ENCODE data around the gene BGLAP.

BGLAP gene

DNA sequence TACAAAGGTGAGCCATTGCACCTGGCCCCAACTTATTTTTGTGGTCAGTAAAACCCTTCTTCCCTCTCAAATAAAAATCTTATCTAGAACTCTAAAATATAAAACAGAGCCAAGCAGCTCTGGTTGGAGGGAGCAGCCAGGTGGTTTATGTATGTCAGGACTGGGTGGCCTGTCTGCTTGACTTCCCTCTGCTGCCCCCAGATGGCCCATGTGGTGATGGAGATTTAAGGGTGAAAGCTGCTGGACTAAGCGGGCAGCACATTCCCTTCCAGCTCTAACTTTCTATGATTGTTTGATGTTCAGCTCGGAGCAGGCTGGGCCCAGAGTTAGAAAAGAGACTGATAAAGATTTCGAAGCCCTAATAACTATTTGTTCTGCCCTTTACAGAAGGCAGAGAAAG, 17.8 kb downstream of the BGLAP start:
- no peak for DNase-seq

- no peak for DNase-seq
These were observed 18.9 kb downstream of the BGLAP start for GRCh38 chr1:156260896-156261295.

- DNase-seq, result no peak
These were observed 20.7 kb downstream of the BGLAP start for GRCh38 chr1:156262461-156263287.

GRCh38 chr1:156263288-156263655, 21.3 kb downstream of the BGLAP start:
- DNase-seq, result no peak

- no peak for DNase-seq
These were observed 24.1 kb downstream of the BGLAP start for GRCh38 chr1:156266051-156266450.

DNA sequence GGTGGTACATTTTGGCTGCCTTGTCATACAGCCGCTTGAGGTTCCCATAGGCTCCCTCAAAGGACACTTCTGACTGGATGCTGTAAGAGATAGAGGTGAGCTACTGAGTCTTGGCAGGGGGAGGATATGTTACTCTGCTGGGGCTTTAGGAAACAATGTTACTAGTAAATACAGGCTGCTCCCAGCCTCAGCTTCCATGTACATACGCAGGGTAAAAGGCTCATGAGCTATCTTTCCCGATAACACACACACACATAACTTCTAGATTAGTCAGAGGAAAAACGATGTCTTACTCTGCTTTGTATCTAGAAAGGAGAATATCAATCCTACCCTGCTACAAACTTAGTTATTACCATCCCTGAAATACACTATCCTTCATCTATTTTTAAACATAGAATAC, 26.4 kb downstream of the BGLAP start:
- no peak for DNase-seq

- no peak for DNase-seq
These were observed 28.3 kb downstream of the BGLAP start for GRCh38 chr1:156270314-156270713.

DNA sequence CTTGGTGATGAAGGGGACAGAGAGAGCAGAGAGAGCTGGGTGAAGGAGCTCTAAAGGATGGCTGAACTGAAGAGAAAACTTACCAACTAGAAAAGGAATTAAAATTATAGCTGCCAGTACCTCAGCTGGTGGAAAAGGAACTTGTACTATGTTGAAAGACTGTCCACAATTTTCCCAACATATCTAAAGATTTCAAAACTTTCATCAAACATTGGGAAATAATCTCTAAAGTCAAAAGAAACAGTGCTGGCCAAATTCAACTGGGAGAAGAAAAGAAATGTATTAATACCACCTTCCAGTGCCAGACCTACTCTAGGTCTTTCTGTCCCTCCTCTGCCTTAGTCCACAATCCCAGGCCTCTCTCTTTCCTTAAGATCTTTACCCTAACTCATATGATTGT, 34.5 kb downstream of the BGLAP start:
- DNase-seq, result no peak

DNA sequence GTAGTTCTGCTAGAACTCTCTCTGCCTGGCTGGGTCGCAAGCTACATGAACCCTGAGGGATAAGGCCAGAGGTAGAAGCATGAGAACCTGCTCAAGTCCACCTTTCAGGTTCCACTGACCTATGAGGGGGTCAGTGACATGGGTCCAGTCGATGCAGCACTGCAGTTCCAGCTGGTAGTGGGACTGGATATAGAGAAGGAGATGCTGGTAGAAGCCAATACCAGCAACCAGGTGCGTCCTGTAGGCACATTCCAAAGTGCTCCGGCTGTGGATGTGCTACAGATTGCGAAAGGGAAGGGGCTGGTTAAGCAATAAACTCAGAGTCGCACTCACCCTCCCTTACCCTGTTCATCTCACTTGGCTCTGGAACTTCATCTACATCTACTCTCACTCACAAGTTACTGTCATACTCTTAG, 35.0 kb downstream of the BGLAP start:
- DNase-seq, result no peak

- no peak for DNase-seq
These were observed 37.9 kb downstream of the BGLAP start for GRCh38 chr1:156279837-156280236.

- DNase-seq, result no peak
These were observed 39.3 kb downstream of the BGLAP start for GRCh38 chr1:156281281-156281680.

DNA sequence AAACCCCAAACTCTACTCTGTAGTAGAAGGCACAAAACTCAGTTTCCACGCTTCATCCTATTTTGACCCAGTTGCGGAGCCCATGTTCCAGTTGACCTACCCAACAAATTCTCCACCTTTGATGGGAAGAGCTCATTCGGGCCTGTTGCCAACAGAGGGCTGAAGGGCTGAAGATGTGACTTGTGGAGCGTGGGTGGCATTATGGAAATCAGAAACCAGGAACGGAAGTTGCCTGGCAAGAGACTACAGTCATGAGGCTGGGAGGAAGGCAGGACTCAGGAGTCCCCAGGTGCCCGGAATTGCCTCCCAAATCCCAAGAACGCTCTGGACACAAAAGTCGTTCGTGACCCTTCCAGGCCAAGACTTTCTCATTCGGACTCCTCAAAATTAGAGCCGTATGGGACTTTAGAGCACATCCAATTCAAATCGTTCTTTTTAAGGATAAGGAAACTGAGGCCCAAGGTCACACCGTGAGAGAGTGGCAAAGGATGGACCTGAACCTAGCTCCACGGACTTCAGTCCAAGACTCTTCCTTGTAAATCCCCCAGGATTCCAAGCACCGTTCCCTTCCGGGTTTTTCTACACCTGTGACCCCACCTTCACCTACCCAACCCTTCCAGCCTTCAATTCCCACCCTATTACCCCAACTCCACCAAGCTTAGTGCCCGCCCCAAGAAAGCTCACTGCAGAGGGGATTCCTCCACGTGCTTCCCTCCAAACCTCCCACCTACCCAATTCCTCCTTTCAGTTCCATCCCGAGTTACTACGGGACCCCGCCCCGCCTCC, 39.9 kb downstream of the BGLAP start:
- DNase-seq, result no peak

DNA sequence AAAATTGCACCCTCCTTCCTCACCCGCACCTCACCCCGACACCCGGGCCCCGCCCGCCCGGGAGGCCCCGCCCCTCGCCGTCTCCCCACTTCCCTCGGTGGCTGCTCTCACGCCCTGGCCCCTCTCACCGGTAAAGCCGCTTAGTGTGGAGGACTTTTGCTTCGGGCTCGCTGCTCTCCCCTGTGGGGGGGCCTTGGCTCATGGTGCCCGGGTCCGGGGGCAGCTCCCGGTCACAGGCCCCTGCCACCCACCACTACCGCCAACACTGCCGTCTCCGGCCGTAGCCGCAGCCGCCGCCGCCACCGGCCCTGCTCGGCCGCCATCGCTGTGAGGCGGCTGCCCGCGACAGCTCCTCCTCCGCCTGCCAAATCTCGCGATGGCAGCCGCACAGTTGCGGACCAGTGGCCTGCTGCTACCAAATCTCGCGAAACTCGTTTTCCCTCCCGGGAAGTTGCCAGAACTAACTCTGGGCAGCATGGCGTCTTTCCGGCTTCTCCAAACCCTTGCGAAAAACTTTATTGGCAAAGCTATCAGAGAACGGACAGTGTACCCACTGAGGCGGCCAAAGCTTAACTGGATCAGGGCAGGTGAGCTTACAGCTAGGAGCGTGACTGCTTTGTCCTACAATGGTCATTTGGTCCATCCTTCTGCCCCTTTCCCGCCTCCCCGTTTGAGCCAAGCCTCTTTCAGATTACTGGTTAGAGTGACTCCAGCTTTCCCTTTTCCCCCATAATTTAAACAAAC, 40.7 kb downstream of the BGLAP start, which contains the start of gene SMG5:
Gene SMG5, minus strand, starts transcription at position 347 of the 744 bp plus-strand sequence. Its CDS starts 145 bp downstream, at position 202.
- DNase-seq, result peak; percentile 93

- DNase-seq, result no peak
These were observed 41.5 kb downstream of the BGLAP start for GRCh38 chr1:156283521-156283920.

GRCh38 chr1:156284112-156284511, 42.1 kb downstream of the BGLAP start, which contains the start of gene TMEM79:
TSS of gene TMEM79 (plus strand) at chr1:156284325. CDS start at chr1:156285227, 902 bp downstream.
- DNase-seq, result no peak

- no peak for DNase-seq
These were observed 42.8 kb downstream of the BGLAP start for GRCh38 chr1:156284757-156285156.

GRCh38 chr1:156285437-156285836, 43.5 kb downstream of the BGLAP start:
- DNase-seq, result no peak

DNA sequence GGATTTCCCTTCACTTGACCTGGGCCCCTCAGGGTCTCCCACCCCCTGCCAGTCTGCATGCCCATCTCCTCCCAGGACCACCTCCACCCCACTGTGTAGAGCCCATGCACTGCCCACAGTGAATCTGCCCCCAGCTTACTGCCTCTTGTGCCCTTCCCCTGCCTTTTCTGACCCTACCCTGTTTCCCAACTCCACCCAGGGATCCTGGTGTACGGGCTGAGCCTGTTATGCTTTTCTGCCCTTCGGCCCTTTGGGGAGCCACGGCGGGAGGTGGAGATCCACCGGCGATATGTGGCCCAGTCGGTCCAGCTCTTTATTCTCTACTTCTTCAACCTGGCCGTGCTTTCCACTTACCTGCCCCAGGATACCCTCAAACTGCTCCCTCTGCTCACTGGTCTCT, 44.1 kb downstream of the BGLAP start:
- DNase-seq, result no peak

- no peak for DNase-seq
These were observed 47.9 kb downstream of the BGLAP start for GRCh38 chr1:156289857-156290256.

DNA sequence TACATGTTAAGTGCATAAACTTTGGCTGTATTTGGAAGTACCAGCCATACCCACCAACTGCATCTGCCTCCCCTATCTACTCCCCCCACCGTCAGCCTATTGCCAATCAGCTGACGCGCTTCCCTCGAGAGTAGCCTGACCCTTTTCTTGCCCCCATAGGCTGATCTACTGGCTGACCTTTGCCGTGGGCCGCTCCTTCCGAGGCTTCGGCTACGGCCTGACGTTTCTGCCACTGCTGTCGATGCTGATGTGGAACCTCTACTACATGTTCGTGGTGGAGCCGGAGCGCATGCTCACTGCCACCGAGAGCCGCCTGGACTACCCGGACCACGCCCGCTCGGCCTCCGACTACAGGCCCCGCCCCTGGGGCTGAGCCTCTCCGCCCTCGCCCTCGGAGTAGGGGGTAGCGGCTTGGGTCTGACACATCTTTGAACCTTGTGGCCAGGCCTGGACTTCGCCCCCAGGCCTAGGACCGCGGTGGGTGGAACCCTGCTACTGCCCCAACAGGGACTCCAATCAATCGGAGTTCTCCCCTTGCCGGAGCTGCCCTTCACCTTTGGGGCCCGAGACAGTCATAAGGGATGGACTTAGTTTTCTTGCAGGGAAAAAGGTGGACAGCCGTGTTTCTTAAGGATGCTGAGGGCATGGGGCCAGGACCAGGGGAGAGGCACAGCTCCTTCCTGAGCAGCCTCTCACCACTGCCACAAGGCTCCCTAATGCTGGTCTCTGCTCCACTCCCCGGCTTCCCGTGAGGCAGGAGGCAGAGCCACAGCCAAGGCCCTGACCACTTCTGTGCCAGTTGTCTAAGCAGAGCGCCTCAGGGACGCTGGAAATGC, 49.5 kb downstream of the BGLAP start:
- no peak for DNase-seq

All from activated CD4-positive, alpha-beta T cell treated with anti-CD3 and anti-CD28 coated beads for 1 hour (primary cell).